GM12891 (cell line): ENCODE data around the gene TNFRSF13B.

Experiments used
- PAX5 ChIP-seq: IDR thresholded peaks from 2 replicates; pipeline ENCODE4 v1.6.1; 2011; ENCODE audit warnings: low read length, moderate library complexity, mild to moderate bottlenecking; ENCODE audit not compliant: insufficient read depth, severe bottlenecking
- POLR2A ChIP-seq: IDR thresholded peaks from 2 replicates; pipeline ENCODE4 v1.6.1; 2011; ENCODE audit warnings: low read depth, low read length, control low read depth
- POLR2AphosphoS5 ChIP-seq: IDR thresholded peaks from 2 replicates; pipeline ENCODE4 v1.6.1; 2011; ENCODE audit warnings: low read depth, low read length, control low read depth

DNA sequence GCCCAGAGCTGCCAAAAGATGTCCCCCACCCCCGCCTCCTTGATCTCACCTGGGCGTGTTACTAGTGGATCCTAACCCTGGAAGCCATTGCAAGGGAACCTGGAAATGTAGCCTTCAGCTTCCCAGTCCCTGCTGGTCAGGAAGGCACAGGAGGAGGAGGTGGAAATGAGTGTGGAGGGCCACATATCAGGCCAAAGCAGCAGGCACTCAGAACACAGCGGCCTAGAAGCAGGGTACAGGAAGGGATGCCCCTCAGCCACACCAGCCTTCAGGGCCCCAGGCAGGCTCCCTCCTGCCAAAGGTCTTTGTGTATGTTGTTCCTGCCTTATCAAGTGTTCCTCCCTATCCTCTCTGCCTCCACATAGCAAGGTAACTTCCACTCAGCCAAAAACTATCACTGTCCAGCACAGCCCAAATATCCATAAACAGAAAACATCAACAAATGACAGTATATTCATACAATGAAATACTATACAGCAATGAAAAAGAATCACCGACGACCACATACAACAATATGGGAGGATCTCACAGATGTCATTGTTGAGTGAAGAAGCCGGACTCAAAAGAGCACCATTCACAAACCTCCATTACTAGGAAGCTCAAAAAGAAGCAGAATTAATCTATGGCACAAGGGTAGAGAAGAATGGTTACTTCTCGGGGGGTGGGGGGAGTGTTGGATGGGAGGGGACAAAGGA, 28.2 kb upstream of the TNFRSF13B start:
- TF ChIP-seq POLR2A (no peak), POLR2AphosphoS5 (no peak), PAX5 (no peak)
